GM19372 (cell line): ENCODE measurements around the gene ZBP1.

Source experiments
- ATAC-seq: cut with Tn5 transposase; IDR thresholded peaks from one replicate; pipeline ENCODE4 v1.9.1; 2021; ENCODE audit warnings: mild to moderate bottlenecking, low read depth, moderate library complexity; ENCODE audit not compliant: unreplicated experiment

The ZBP1 gene

GRCh38 chr20:57561356-57562279, 58.6 kb downstream of the ZBP1 start:
- no peak for ATAC-seq

- ATAC-seq: no peak
These were observed 59.5 kb downstream of the ZBP1 start, which contains the start of gene PCK1 for GRCh38 chr20:57560554-57561355. Gene PCK1, plus strand, starts transcription at chr20:57561110. Its CDS starts 302 bp downstream, at chr20:57561412.

GRCh38 chr20:57559658-57560553, 60.3 kb downstream of the ZBP1 start:
- ATAC-seq: no peak

GRCh38 chr20:57559289-57559634, 61.0 kb downstream of the ZBP1 start:
- no peak for ATAC-seq

- ATAC-seq: no peak
These were observed 61.5 kb downstream of the ZBP1 start for GRCh38 chr20:57558614-57559288.

DNA sequence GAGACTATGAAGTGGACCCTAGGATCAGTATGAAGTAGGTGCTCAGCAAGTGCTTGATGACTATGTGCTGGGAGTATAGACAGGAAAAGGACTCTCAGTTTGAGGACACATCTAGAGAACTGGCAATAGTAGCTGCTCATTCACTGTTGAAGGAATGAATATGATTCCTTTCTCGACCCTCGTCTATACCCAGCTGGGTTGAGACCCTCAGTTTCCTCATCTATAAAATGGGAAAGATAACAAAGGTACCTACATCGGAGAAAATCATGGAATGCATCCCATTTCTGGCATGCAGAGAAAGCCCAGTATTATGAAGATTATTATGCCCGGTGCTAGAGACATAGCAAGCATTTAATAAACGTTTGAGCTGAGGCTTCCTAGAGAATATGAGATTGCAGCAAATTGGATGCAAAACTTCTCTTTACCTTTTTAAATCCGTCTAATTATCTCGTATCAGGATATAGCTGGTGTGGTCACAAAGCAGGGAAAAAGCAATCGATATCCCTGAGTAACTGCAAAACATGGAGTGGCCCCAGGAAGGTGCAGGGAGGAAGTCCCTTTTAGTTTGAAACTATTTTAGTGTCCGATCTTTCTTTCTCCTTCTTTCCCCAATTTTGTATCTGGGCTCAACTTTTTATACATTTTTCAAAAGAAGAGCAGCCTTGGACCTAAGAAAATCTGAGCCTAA, 62.2 kb downstream of the ZBP1 start:
- ATAC-seq: no peak

DNA sequence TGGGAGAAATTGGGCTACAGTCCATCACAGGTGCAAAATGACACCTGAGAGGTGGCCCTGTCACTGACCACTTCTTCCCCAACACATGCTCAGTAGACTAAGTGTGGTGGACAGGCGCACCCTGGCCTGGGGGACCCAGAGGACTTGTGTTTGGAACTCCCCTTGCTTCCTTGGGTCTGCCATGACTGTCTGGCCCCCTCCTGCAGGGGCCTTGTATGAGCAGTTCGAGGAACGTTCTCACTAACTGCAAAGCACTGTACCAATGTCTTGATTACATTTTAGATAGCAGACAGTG, 63.3 kb downstream of the ZBP1 start:
- ATAC-seq: no peak

DNA sequence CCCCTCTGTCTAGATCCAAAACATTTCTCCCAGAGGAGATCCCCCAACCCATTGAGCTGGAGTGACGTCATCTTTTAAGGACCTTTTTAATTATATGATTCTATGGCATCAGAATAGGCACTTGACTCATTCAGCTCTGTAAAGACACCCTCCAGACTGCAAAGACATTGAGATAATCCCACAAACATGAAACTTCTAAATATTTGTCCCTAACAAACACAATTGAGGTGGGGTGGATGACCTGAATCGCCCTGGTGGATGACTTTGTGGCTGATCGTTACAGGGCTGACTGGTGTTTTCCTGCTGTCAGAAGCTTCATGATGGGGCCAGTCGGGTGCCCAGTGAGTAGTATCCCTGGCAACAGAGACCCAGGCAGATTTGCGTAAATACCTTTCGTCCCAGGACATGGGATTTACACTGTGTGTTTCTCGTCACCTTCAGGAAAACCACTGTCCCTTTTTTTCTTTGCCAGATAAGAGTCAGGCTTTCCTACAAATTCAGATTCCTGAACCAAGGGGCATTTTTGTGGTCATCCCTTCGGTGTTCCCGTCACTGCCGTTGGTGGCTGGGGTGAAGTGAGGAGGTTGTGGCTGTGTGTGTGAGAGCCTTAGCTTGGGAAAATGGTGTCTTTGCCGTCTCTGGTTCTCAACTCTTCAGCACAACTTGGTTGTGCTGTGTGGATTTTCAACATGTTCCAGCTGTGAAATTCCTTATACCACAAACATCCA, 64.6 kb downstream of the ZBP1 start:
- no peak for ATAC-seq
